Right lobe of liver (tissue), 4 donors: Measurements from ENCODE around the gene FBXO3.

ENCODE experiments used
- CTCF ChIP-seq, 4 donors: fragments of 200-600 bp in 3 of 4; fragments of 450-650 bp in 1 of 4; IDR thresholded peaks; one replicate each; pipeline versions ENCODE4 v1.5.1 to v1.8.0; 2016 to 2022; ENCODE audit warnings: antibody characterized with exemption in 4 of 4, mild to moderate bottlenecking in 2 of 4
- POLR2A ChIP-seq: fragments of 450-650 bp; IDR thresholded peaks from one replicate; pipeline ENCODE4 v1.6.1; 2017; ENCODE audit warnings: antibody characterized with exemption, mild to moderate bottlenecking
- donor health status: DM: no; HTN: no; CAD: no.
- donor health status: DM: no; HTN: no; CAD: no.
- donor health status: DM: no; HTN: yes; CAD: no.

GRCh38 chr11:33692013-33692504 is 82.3 kb downstream of the FBXO3 start:
- TF ChIP-seq CTCF (IDR thresholded peaks at IDR 0.05) (no peak), POLR2A (peak; percentile 13)
